Gastrocnemius medialis (tissue), 4 donors: ENCODE data around the gene LRMDA. TPM values are rescaled to one million over a fixed set of nuclear protein-coding genes. Genes with fewer than 3 reads are reported as not detected.
"Not testable (repeated sequence)": the region's sequence is repeated elsewhere in the genome, so short reads cannot be mapped to it uniquely, and the experiment has no call there.

Experiments used
- ATAC-seq, 2 donors: fragments of 150-250 bp; one replicate each; pipeline ENCODE4 v1.9.1; 2016
- DNase-seq, 2 donors: peaks; one replicate each; pipeline ENCODE4 v3.0.0-alpha.2; 2019
- H3K27ac ChIP-seq, 4 donors: fragments of 200-600 bp; sonication (generic); 1 replicate in 1 of 4; 2 replicates in 3 of 4; pipeline ENCODE4 v1.5.1; 2016 to 2018; ENCODE audit warnings: mild to moderate bottlenecking in 2 of 4, moderate library complexity in 1 of 4
- H3K27me3 ChIP-seq, 3 donors: fragments of 200-600 bp; sonication (generic) in 2 of 3; 1 replicate in 1 of 3; 2 replicates in 2 of 3; pipeline versions ENCODE4 v1.5.1 to v1.6.0; 2016 to 2019; ENCODE audit warnings: mild to moderate bottlenecking in 1 of 3, moderate library complexity in 1 of 3
- H3K36me3 ChIP-seq, 2 donors: fragments of 200-600 bp; sonication (generic) in 1 of 2; one replicate each; pipeline ENCODE4 v1.5.1; 2017 to 2018
- H3K4me1 ChIP-seq, 2 donors: fragments of 200-600 bp; sonication (generic) in 1 of 2; one replicate each; pipeline ENCODE4 v1.5.1; 2016 to 2017; ENCODE audit warnings: mild to moderate bottlenecking in 2 of 2
- H3K4me3 ChIP-seq, 4 donors: fragments of 200-600 bp; sonication (generic) in 3 of 4; 1 replicate in 1 of 4; 2 replicates in 3 of 4; pipeline ENCODE4 v1.5.1; 2016 to 2019; ENCODE audit warnings: mild to moderate bottlenecking in 2 of 4
- H3K9me3 ChIP-seq, 3 donors: fragments of 200-600 bp; sonication (generic) in 2 of 3; 1 replicate in 1 of 3; 2 replicates in 2 of 3; pipeline ENCODE4 v1.5.1; 2016 to 2019
- POLR2A ChIP-seq, 2 donors: fragments of 450-650 bp; IDR thresholded peaks; one replicate each; pipeline ENCODE4 v1.6.1; 2017; ENCODE audit warnings: antibody characterized with exemption in 2 of 2, mild to moderate bottlenecking in 2 of 2, moderate library complexity in 2 of 2
- in situ Hi-C, 4 donors: fragments of 200-750 bp; cut with MboI; loops; one replicate each; pipeline versions ENCODE4 v1.15.0 to v1.8.0; 2017; ENCODE audit warnings: low sequenced_read_pairs in 4 of 4
- intact Hi-C: fragments of 100-400 bp; cut with DNase I; formaldehyde crosslinking; loops from one replicate; pipeline ENCODE4 v1.15.1; 2023; ENCODE audit warnings: low total_unique reads
- total RNA-seq, 4 donors: library from RNA; depleted of rRNA; stranded (reverse); fragments of >200 nt; gene quantifications; one replicate each; pipeline versions ENCODE4 v1.1.0 to v1.2.3, GENCODE V29; 2016
- TF ChIP-seq, protein P1 (sequence below), 5 experiments: fragments of 450-650 bp in 3 of 5; fragments of 200-600 bp in 2 of 5; sonication (generic) in 2 of 5; IDR thresholded peaks in 4 of 5; conservative IDR thresholded peaks in 1 of 5; 1 replicate in 4 of 5; 2 replicates in 1 of 5; pipeline ENCODE4 v1.5.1; 2016 to 2019; ENCODE audit warnings: antibody characterized with exemption in 5 of 5, mild to moderate bottlenecking in 3 of 5, moderate library complexity in 3 of 5

Gene LRMDA
- total RNA-seq, 4 donors from 2014 or later = 0.80 to 4.5 (median 1.4) TPM

- Histone ChIP-seq H3K27me3 (no peaks in the 10 kb centered on the region), H3K36me3 (no peaks in the 10 kb centered on the region), H3K4me3 (no peak overlapping the region), H3K9me3 (no peaks in the 10 kb centered on the region), H3K27ac (no peak overlapping the region), H3K4me1 (peaks cover under 1 to 9% of the 10 kb centered on the region in 2 donors)
- in situ Hi-C loops (no loop called here), intact Hi-C loops (no loop called here)
- TF ChIP-seq POLR2A (IDR thresholded peaks at IDR 0.05) = no peak
- TF ChIP-seq, protein P1, sequence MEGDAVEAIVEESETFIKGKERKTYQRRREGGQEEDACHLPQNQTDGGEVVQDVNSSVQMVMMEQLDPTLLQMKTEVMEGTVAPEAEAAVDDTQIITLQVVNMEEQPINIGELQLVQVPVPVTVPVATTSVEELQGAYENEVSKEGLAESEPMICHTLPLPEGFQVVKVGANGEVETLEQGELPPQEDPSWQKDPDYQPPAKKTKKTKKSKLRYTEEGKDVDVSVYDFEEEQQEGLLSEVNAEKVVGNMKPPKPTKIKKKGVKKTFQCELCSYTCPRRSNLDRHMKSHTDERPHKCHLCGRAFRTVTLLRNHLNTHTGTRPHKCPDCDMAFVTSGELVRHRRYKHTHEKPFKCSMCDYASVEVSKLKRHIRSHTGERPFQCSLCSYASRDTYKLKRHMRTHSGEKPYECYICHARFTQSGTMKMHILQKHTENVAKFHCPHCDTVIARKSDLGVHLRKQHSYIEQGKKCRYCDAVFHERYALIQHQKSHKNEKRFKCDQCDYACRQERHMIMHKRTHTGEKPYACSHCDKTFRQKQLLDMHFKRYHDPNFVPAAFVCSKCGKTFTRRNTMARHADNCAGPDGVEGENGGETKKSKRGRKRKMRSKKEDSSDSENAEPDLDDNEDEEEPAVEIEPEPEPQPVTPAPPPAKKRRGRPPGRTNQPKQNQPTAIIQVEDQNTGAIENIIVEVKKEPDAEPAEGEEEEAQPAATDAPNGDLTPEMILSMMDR (IDR thresholded peaks at IDR 0.05 in 4 of 5, conservative IDR thresholded peaks at IDR 0.05 in 1 of 5) = no peak
- no peak for ATAC-seq
- no peak for DNase-seq
Measured at GRCh38 chr10:75616874-75617478, 185.6 kb downstream of the LRMDA start.

DNA sequence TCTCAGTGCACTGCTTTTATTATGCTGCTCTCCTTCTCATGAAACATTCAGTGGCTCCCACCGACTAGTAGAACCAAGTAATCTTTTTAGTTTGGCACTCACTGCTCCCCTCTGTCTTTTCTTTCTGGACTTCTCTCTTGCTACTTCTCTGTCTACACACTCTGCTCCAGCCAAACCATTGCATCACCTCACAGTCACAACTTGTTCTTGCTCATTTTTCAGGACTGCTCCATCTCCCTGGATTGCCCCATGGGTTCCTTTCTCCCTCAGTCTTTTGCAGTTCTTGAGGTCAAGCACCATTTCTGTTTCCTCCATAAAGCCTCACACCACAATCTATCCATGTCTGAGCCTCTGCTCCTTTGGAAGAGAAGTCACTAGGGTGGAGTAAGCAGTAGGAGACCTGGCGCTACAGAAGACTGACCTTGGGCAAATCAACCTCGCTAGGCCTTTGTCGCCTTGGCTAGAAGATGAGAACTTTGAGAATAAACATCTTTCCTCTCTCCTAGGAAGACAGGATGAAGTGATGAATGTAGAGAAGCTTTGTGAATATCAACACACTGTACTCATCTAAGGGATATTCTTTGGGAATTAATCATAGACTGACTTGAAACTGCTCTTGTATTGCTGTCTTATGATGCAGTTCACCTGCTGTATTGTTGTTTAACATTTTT is 186.2 kb downstream of the LRMDA start:
- TF ChIP-seq, protein P1 (IDR thresholded peaks at IDR 0.05 in 4 of 5, conservative IDR thresholded peaks at IDR 0.05 in 1 of 5) = no peak
- no peak for TF ChIP-seq POLR2A (IDR thresholded peaks at IDR 0.05)
- in situ Hi-C loops = no loop called here

GRCh38 chr10:75619635-75620034 is 188.2 kb downstream of the LRMDA start:
- no peaks in the 10 kb centered on the region for H3K27me3 ChIP-seq
- in situ Hi-C loops = no loop called here
- H3K27ac ChIP-seq = no peak overlapping the region
- no peak for DNase-seq
- H3K9me3 ChIP-seq = no peaks in the 10 kb centered on the region
- no peak for ATAC-seq
- intact Hi-C loops = no loop called here
- no peak for TF ChIP-seq POLR2A (IDR thresholded peaks at IDR 0.05)
- TF ChIP-seq, protein P1 (IDR thresholded peaks at IDR 0.05 in 4 of 5, conservative IDR thresholded peaks at IDR 0.05 in 1 of 5) = no peak
- H3K36me3 ChIP-seq = no peaks in the 10 kb centered on the region
- H3K4me3 ChIP-seq = no peak overlapping the region
- H3K4me1 ChIP-seq = no peaks in the 10 kb centered on the region

More for the DNA sequence above, 186.2 kb downstream of the LRMDA start:
- Histone ChIP-seq H3K4me1 (peaks cover 0 to 4% of the 10 kb centered on the region in 2 donors), H3K9me3 (no peaks in the 10 kb centered on the region), H3K36me3 (no peaks in the 10 kb centered on the region), H3K27me3 (no peaks in the 10 kb centered on the region), H3K27ac (no peak overlapping the region), H3K4me3 (no peak overlapping the region)
- ATAC-seq = peak; percentile 51 to 62
- intact Hi-C loops = no loop called here
- DNase-seq = peak; percentile 45 to 64

DNA sequence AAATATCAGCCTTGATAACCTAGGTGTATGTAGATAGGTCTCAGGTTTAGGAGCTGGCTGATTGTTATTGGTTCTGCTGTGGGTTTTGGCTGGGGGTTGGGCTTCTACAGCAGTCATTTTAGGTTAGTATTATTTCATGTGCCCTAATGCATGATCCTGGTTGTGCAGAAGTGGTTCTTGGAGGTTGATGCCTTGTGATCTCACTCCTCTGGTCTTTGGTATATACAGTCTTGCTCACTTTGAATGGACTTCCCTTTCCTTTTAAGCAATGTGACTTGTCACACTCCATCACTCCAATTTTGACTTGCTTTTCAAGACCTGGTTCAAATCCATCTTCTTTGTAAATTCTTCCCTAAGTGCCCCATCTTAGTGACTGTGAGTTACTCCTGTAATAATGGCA is 188.9 kb downstream of the LRMDA start:
- Histone ChIP-seq H3K4me1 (no peaks in the 10 kb centered on the region), H3K36me3 (no peaks in the 10 kb centered on the region), H3K4me3 (no peak overlapping the region), H3K27me3 (no peaks in the 10 kb centered on the region), H3K27ac (no peak overlapping the region), H3K9me3 (no peaks in the 10 kb centered on the region)
- in situ Hi-C loops = no loop called here
- DNase-seq (no peak), ATAC-seq (no peak)
- intact Hi-C loops = no loop called here
- TF ChIP-seq, protein P1 (IDR thresholded peaks at IDR 0.05 in 4 of 5, conservative IDR thresholded peaks at IDR 0.05 in 1 of 5) = no peak
- TF ChIP-seq POLR2A (IDR thresholded peaks at IDR 0.05) = no peak

DNA sequence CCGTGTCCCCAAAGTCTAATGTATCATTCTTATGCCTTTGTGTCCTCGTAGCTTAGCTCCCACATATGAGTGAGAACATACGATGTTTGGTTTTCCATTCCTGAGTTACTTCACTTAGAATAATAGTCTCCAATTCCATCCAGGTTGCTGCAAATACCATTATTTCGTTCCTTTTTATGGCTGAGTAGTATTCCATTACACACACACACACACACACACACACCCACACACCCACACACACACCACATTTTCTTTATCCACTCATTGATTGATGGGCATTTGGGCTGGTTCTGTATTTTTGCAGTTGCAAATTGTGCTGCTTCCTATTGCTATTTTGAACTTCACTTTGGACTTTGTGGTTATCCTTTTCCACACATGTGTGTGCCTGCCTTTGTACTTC is 189.6 kb downstream of the LRMDA start:
- in situ Hi-C loops, H3K9me3 ChIP-seq, H3K27me3 ChIP-seq, H3K27ac ChIP-seq, H3K36me3 ChIP-seq, intact Hi-C loops, H3K4me1 ChIP-seq, DNase-seq, ATAC-seq, H3K4me3 ChIP-seq: not testable (repeated sequence)
